ENCODE results near the gene CIB2.

- no peak for TF ChIP-seq CTCF (IDR thresholded peaks at IDR 0.05)
- no peak for TF ChIP-seq POLR2A (IDR thresholded peaks at IDR 0.05)
Measured at GRCh38 chr15:78120523-78120922, 10.7 kb downstream of the CIB2 start.

Data from prostate gland (tissue), 2 donors.